Measurements from ENCODE around the gene THOC5.

THOC5 gene

GRCh38 chr22:29456211-29456671 is 97.3 kb downstream of the THOC5 start:
- over 99% methylated on average over 7 of the region's 9 CpGs for WGBS (ENCODE audit: insufficient coverage)
- ChIA-PET CTCF (no interaction called here), POLR2A (no interaction called here)
- no peaks in the 10 kb centered on the region for H3K4me1 ChIP-seq (ENCODE audit: control extremely low read depth in 1 of 4, control insufficient read depth in 4 of 4, insufficient read depth in 4 of 4, low read length in 3 of 4)
- H3K36me3 ChIP-seq (ENCODE audit: control insufficient read depth in 4 of 4, insufficient read depth in 4 of 4, low read length in 3 of 4): no peaks in the 10 kb centered on the region
- no peak overlapping the region for H3K27ac ChIP-seq (ENCODE audit: insufficient read depth in 1 of 2, low read depth in 1 of 2, low read length in 2 of 2, poor library complexity in 1 of 2, severe bottlenecking in 2 of 2)
- H3K27me3 ChIP-seq (replicated peaks in 2 of 5; ENCODE audit: control insufficient read depth in 4 of 5, insufficient read depth in 5 of 5, low read length in 4 of 5): no peaks in the 10 kb centered on the region
- H3K9me3 ChIP-seq (ENCODE audit: control extremely low read depth in 1 of 5, control insufficient read depth in 4 of 5, insufficient read depth in 2 of 5, low read depth in 1 of 5, low read length in 4 of 5): no peaks in the 10 kb centered on the region
- no peak for DNase-seq
- H3K4me3 ChIP-seq (ENCODE audit: control insufficient read depth in 1 of 7, extremely low read depth in 1 of 7, insufficient read depth in 4 of 7, low read depth in 2 of 7, low read length in 6 of 7): no peak overlapping the region

All from common myeloid progenitor, CD34-positive (primary cell).